Keratinocyte (primary cell): Measurements from ENCODE around the gene DAB1.

Source experiments
- CTCF ChIP-seq, 3 experiments: IDR thresholded peaks in 1 of 3; conservative IDR thresholded peaks in 1 of 3; optimal IDR thresholded peaks in 1 of 3; 2 replicates in 2 of 3; 3 replicates in 1 of 3; pipeline versions ENCODE3 to v1.5.1; 2011; ENCODE audit warnings: low read length in 3 of 3, mild to moderate bottlenecking in 3 of 3, moderate library complexity in 2 of 3, control low read depth in 1 of 3, inconsistent platforms in 1 of 3; ENCODE audit not compliant: insufficient read depth in 2 of 3; ENCODE audit errors: extremely low read depth in 1 of 3
- EZH2 ChIP-seq: IDR thresholded peaks from one replicate; pipeline ENCODE4 v1.6.1; 2012; ENCODE audit warnings: inconsistent platforms, mild to moderate bottlenecking, low read length, moderate library complexity

- TF ChIP-seq CTCF (optimal IDR thresholded peaks at IDR 0.05 in 1 of 3, IDR thresholded peaks at IDR 0.05 in 1 of 3, conservative IDR thresholded peaks at IDR 0.05 in 1 of 3; ENCODE audit: extremely low read depth in 1 of 3, insufficient read depth in 2 of 3, low read length in 3 of 3): no peak
- TF ChIP-seq EZH2: no peak
These were observed 158.8 kb downstream of the DAB1 start for GRCh38 chr1:57265104-57265503.
